ENCODE data around the gene FAM25A. TPM values are rescaled to one million over a fixed set of nuclear protein-coding genes. Genes with fewer than 3 reads are reported as not detected.

FAM25A gene
- total RNA-seq, 2 donors from 2014 or later: not detected

DNA sequence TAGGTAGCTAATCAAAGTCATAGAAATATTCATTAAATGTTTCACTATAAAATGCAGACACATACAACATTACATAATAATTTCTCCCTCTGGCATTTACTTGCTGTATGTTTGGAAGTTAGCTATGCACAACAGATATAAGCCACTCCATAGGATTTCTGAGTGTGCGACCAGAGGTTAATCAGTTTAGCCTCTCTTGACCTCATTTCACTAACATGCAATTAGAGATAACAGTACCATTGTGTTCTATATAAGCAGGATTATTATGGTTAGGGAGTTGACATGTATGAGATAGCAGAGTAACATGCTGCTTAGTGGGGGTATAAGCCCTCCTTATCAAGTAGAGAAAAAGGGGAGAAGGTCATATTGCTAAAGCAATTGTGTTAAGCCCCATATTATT, 48.2 kb downstream of the FAM25A start:
- H3K4me1 ChIP-seq (ENCODE audit: control insufficient read depth, insufficient read depth, low read length): no peaks in the 10 kb centered on the region
- 78% methylated on average over 1 of the region's 1 CpG; no CpG with 5 or more reads in 1 of the 2 experiments for WGBS, 2 experiments (ENCODE audit: insufficient coverage in 1 of 2, insufficient read length in 1 of 2)
- Mint-ChIP-seq H3K4me1 (peaks cover 2% of the 10 kb centered on the region), H3K4me3 (no peak overlapping the region), H3K27ac (no peak overlapping the region), H3K27me3 (ENCODE audit: insufficient read depth) (no peaks in the 10 kb centered on the region), H3K9me3 (no peaks in the 10 kb centered on the region), H3K36me3 (ENCODE audit: low read depth) (peaks cover 75% of the 10 kb centered on the region)
- peaks cover 78% of the 10 kb centered on the region for H3K36me3 ChIP-seq (ENCODE audit: control insufficient read depth, insufficient read depth, low read length)
- H3K9me3 ChIP-seq (ENCODE audit: control insufficient read depth, low read length): no peaks in the 10 kb centered on the region
- no peak overlapping the region for H3K4me3 ChIP-seq (ENCODE audit: low read length)
- no peak for DNase-seq
- no peaks in the 10 kb centered on the region for H3K27me3 ChIP-seq (ENCODE audit: control insufficient read depth, insufficient read depth, low read length, poor library complexity, severe bottlenecking)
- no peak overlapping the region for H3K27ac ChIP-seq (ENCODE audit: low read depth, low read length)
- no peak overlapping the region for H3K9ac ChIP-seq (ENCODE audit: extremely low read depth, low read length, poor library complexity, severe bottlenecking)
- TF ChIP-seq, protein P1, sequence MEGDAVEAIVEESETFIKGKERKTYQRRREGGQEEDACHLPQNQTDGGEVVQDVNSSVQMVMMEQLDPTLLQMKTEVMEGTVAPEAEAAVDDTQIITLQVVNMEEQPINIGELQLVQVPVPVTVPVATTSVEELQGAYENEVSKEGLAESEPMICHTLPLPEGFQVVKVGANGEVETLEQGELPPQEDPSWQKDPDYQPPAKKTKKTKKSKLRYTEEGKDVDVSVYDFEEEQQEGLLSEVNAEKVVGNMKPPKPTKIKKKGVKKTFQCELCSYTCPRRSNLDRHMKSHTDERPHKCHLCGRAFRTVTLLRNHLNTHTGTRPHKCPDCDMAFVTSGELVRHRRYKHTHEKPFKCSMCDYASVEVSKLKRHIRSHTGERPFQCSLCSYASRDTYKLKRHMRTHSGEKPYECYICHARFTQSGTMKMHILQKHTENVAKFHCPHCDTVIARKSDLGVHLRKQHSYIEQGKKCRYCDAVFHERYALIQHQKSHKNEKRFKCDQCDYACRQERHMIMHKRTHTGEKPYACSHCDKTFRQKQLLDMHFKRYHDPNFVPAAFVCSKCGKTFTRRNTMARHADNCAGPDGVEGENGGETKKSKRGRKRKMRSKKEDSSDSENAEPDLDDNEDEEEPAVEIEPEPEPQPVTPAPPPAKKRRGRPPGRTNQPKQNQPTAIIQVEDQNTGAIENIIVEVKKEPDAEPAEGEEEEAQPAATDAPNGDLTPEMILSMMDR (conservative IDR thresholded peaks at IDR 0.05): no peak

DNA sequence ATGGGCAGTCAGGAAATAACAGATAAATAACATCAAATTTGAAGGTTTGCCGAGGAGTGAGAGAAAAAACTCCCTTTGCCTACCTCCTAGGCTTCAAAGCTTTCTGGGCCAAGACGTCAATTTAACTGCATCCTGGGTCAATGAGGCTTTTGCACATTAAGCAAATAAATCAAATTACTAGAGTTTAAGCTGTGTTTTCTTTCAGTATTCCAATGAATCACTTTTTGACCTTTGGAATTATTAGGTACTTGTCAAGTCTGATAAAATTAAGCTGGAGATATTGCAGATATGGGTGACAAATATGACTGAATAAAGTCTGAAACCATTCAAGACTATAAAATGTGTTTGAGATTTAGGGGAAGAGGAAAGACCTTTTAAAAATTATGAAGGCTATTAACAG, 52.4 kb downstream of the FAM25A start:
- Mint-ChIP-seq H3K4me3 (no peak overlapping the region), H3K4me1 (peaks cover 2% of the 10 kb centered on the region), H3K27me3 (ENCODE audit: insufficient read depth) (no peaks in the 10 kb centered on the region), H3K9me3 (no peaks in the 10 kb centered on the region), H3K36me3 (ENCODE audit: low read depth) (peaks cover 62% of the 10 kb centered on the region), H3K27ac (no peak overlapping the region)
- Histone ChIP-seq H3K27ac (ENCODE audit: low read depth, low read length) (no peak overlapping the region), H3K4me3 (ENCODE audit: low read length) (no peak overlapping the region), H3K4me1 (ENCODE audit: control insufficient read depth, insufficient read depth, low read length) (no peaks in the 10 kb centered on the region), H3K9me3 (ENCODE audit: control insufficient read depth, low read length) (no peaks in the 10 kb centered on the region), H3K36me3 (ENCODE audit: control insufficient read depth, insufficient read depth, low read length) (peaks cover 74% of the 10 kb centered on the region), H3K9ac (ENCODE audit: extremely low read depth, low read length, poor library complexity, severe bottlenecking) (no peak overlapping the region), H3K27me3 (ENCODE audit: control insufficient read depth, insufficient read depth, low read length, poor library complexity, severe bottlenecking) (no peaks in the 10 kb centered on the region)
- no peak for DNase-seq
- WGBS, 2 experiments (ENCODE audit: insufficient coverage in 1 of 2, insufficient read length in 1 of 2): 94 to 100% methylated on average over 1 to 2 of the region's 2 CpGs
- TF ChIP-seq, protein P1 (conservative IDR thresholded peaks at IDR 0.05): no peak

Other genes starting within 250 kb of the FAM25A start
- gene MMRN2, start 62.7 kb upstream of the FAM25A start, total RNA-seq: 1 to 10 TPM in 1 of 2 donors, under 1 TPM in 1; 1.00 to 1.3 TPM
- 1 to 10 TPM in 1 of 2 donors, under 1 TPM in 1; 0.60 to 2.7 TPM for gene SNCG, start 61.7 kb upstream of the FAM25A start, total RNA-seq
- under 1 TPM in 1 of 2 donors, not detected in 1; 0.53 TPM for gene ADIRF, start 51.8 kb upstream of the FAM25A start, total RNA-seq
- gene GLUD1, start 74.5 kb downstream of the FAM25A start, total RNA-seq: 100 to 1,000 TPM; 104 to 107 TPM
- gene SHLD2, start 74.9 kb downstream of the FAM25A start, total RNA-seq: 10 to 100 TPM; 30.0 to 30.5 TPM
- gene NUTM2A, start 205.2 kb downstream of the FAM25A start, total RNA-seq: 1 to 10 TPM in 1 of 2 donors, under 1 TPM in 1; 0.46 to 1.5 TPM

All from endodermal cell (in vitro differentiated cells).